ENCODE results near the gene CALD1.

Gene CALD1

GRCh38 chr7:134806197-134806596 is 26.8 kb downstream of the CALD1 start:
- no peak for DNase-seq (ENCODE audit: low read depth, low spot score)
- CTCF ChIA-PET: interaction anchor here (1.0 to 2.5 kb wide), 3 partner anchors 20 to 117 kb away, joined by 3 to 9 read pairs (median 4); no protein-coding TSS in a partner anchor
- no peak for TF ChIP-seq CTCF (IDR thresholded peaks at IDR 0.05; ENCODE audit: insufficient read depth, low read length, missing control alignments)
- POLR2A ChIA-PET: no interaction called here
- H3K4me3 ChIP-seq (ENCODE audit: low read depth, low read length): no peak overlapping the region

GRCh38 chr7:134809616-134810015 is 30.2 kb downstream of the CALD1 start:
- TF ChIP-seq CTCF (IDR thresholded peaks at IDR 0.05; ENCODE audit: insufficient read depth, low read length, missing control alignments): no peak
- CTCF ChIA-PET: interaction anchor here (1.0 to 2.0 kb wide), 3 partner anchors 116 to 120 kb away, joined by 4 to 7 read pairs (median 4); no protein-coding TSS in a partner anchor
- POLR2A ChIA-PET: no interaction called here
- no peak for DNase-seq (ENCODE audit: low read depth, low spot score)
- no peak overlapping the region for H3K4me3 ChIP-seq (ENCODE audit: low read depth, low read length)

GRCh38 chr7:134811765-134812164 is 32.3 kb downstream of the CALD1 start:
- no peak for TF ChIP-seq CTCF (IDR thresholded peaks at IDR 0.05; ENCODE audit: insufficient read depth, low read length, missing control alignments)
- no peak overlapping the region for H3K4me3 ChIP-seq (ENCODE audit: low read depth, low read length)
- DNase-seq (ENCODE audit: low read depth, low spot score): no peak
- ChIA-PET POLR2A (interaction anchor here (0.9 kb wide), 1 partner anchor 122 kb away, joined by 3 read pairs; no protein-coding TSS in a partner anchor), CTCF (interaction anchor here (2.9 to 3.4 kb wide), 2 partner anchors 88 to 122 kb away, joined by 13 to 19 read pairs; no protein-coding TSS in a partner anchor)

GRCh38 chr7:134813663-134814396 is 34.4 kb downstream of the CALD1 start:
- no peak for DNase-seq (ENCODE audit: low read depth, low spot score)
- TF ChIP-seq CTCF (IDR thresholded peaks at IDR 0.05; ENCODE audit: insufficient read depth, low read length, missing control alignments): no peak
- ChIA-PET CTCF (interaction anchor here (1.2 to 3.4 kb wide), 5 partner anchors 9 to 127 kb away, joined by 3 to 19 read pairs (median 8); no protein-coding TSS in a partner anchor), POLR2A (interaction anchor here (0.6 to 1.3 kb wide), 3 partner anchors 105 to 124 kb away, joined by 3 to 4 read pairs (median 3); no protein-coding TSS in a partner anchor)
- H3K4me3 ChIP-seq (ENCODE audit: low read depth, low read length): no peak overlapping the region

- DNase-seq (ENCODE audit: low read depth, low spot score): no peak
- CTCF ChIA-PET: interaction anchor here (0.9 to 3.4 kb wide), 5 partner anchors 8 to 128 kb away, joined by 3 to 13 read pairs (median 4); no protein-coding TSS in a partner anchor
- POLR2A ChIA-PET: interaction anchor here (1.3 kb wide), 1 partner anchor 125 kb away, joined by 4 read pairs; no protein-coding TSS in a partner anchor
- no peak for TF ChIP-seq CTCF (IDR thresholded peaks at IDR 0.05; ENCODE audit: insufficient read depth, low read length, missing control alignments)
- no peak overlapping the region for H3K4me3 ChIP-seq (ENCODE audit: low read depth, low read length)
Measured at GRCh38 chr7:134814730-134815364, 35.4 kb downstream of the CALD1 start.

All from AG04449 (cell line).